ENCODE measurements around the gene SLC24A3. TPM values are rescaled to one million over a fixed set of nuclear protein-coding genes. Genes with fewer than 3 reads are reported as not detected.

Gene SLC24A3
- total and polyA plus RNA-seq, 2 experiments from 2014 or later, result 0.48 to 1.7 TPM

GRCh38 chr20:19269737-19270340 lies 57.4 kb downstream of the SLC24A3 start:
- Histone ChIP-seq H3K27me3 (no peaks in the 10 kb centered on the region), H3K4me3 (no peak overlapping the region), H3K9me2 (replicated peaks; ENCODE audit: insufficient read depth) (no peaks in the 10 kb centered on the region), H4K20me1 (ENCODE audit: insufficient read depth, poor library complexity, severe bottlenecking) (no peaks in the 10 kb centered on the region), H3K79me2 (no peaks in the 10 kb centered on the region), H3K27ac (no peak overlapping the region), H3K36me3 (replicated peaks; ENCODE audit: insufficient read depth, low read depth) (no peaks in the 10 kb centered on the region), H3K9me3 (ENCODE audit: low read depth) (no peaks in the 10 kb centered on the region), H3K4me1 (ENCODE audit: insufficient read depth) (peaks cover 3% of the 10 kb centered on the region), H2AFZ (no peak overlapping the region), H3K4me2 (no peak overlapping the region)
- DNase-seq (ENCODE audit: low spot score), result no peak
- TF ChIP-seq EZH2 (IDR thresholded peaks at IDR 0.05; ENCODE audit: borderline replicate concordance), result no peak
- TF ChIP-seq CTCF (IDR thresholded peaks at IDR 0.05; ENCODE audit: poor library complexity), result no peak
- TF ChIP-seq EZH2phosphoT487 (IDR thresholded peaks at IDR 0.05; ENCODE audit: low read depth, severe bottlenecking, unreplicated experiment), result no peak
- 89% methylated on average over 8 of the region's 8 CpGs for WGBS (ENCODE audit: low lambda C conversion rate, missing lambda C conversion rate)

- Histone ChIP-seq H3K4me2 (no peak overlapping the region), H3K4me1 (ENCODE audit: insufficient read depth) (peaks cover 18% of the 10 kb centered on the region), H2AFZ (no peak overlapping the region), H3K36me3 (replicated peaks; ENCODE audit: insufficient read depth, low read depth) (no peaks in the 10 kb centered on the region), H4K20me1 (ENCODE audit: insufficient read depth, poor library complexity, severe bottlenecking) (no peaks in the 10 kb centered on the region), H3K79me2 (no peaks in the 10 kb centered on the region), H3K9me2 (replicated peaks; ENCODE audit: insufficient read depth) (no peaks in the 10 kb centered on the region), H3K9me3 (ENCODE audit: low read depth) (no peaks in the 10 kb centered on the region), H3K27ac (no peak overlapping the region), H3K4me3 (no peak overlapping the region), H3K27me3 (no peaks in the 10 kb centered on the region)
- WGBS (ENCODE audit: low lambda C conversion rate, missing lambda C conversion rate), result 91% methylated on average over 7 of the region's 7 CpGs
- DNase-seq (ENCODE audit: low spot score), result no peak
- TF ChIP-seq CTCF (IDR thresholded peaks at IDR 0.05; ENCODE audit: poor library complexity) (no peak), EZH2 (IDR thresholded peaks at IDR 0.05; ENCODE audit: borderline replicate concordance) (no peak), EZH2phosphoT487 (IDR thresholded peaks at IDR 0.05; ENCODE audit: low read depth, severe bottlenecking, unreplicated experiment) (no peak)
Measured at GRCh38 chr20:19271879-19272651, 59.6 kb downstream of the SLC24A3 start.

- Histone ChIP-seq H4K20me1 (ENCODE audit: insufficient read depth, poor library complexity, severe bottlenecking) (no peaks in the 10 kb centered on the region), H3K27ac (no peak overlapping the region), H2AFZ (no peak overlapping the region), H3K4me3 (no peak overlapping the region), H3K36me3 (replicated peaks; ENCODE audit: insufficient read depth, low read depth) (no peaks in the 10 kb centered on the region), H3K9me3 (ENCODE audit: low read depth) (no peaks in the 10 kb centered on the region), H3K9me2 (replicated peaks; ENCODE audit: insufficient read depth) (no peaks in the 10 kb centered on the region), H3K27me3 (no peaks in the 10 kb centered on the region), H3K4me1 (ENCODE audit: insufficient read depth) (peaks cover 18% of the 10 kb centered on the region), H3K79me2 (no peaks in the 10 kb centered on the region), H3K4me2 (no peak overlapping the region)
- no peak for TF ChIP-seq EZH2phosphoT487 (IDR thresholded peaks at IDR 0.05; ENCODE audit: low read depth, severe bottlenecking, unreplicated experiment)
- TF ChIP-seq EZH2 (IDR thresholded peaks at IDR 0.05; ENCODE audit: borderline replicate concordance), result no peak
- no peak for TF ChIP-seq CTCF (IDR thresholded peaks at IDR 0.05; ENCODE audit: poor library complexity)
- DNase-seq (ENCODE audit: low spot score), result no peak
- 95% methylated on average over 6 of the region's 6 CpGs for WGBS (ENCODE audit: low lambda C conversion rate, missing lambda C conversion rate)
Measured at GRCh38 chr20:19272976-19273654, 60.7 kb downstream of the SLC24A3 start.
